Osteoblast (primary cell): ENCODE measurements around the gene KRT8. TPM values are rescaled to one million over a fixed set of nuclear protein-coding genes. Genes with fewer than 3 reads are reported as not detected.

Experiments
- DNase-seq: peaks from one replicate; pipeline ENCODE4 v3.0.0; 2011; ENCODE audit warnings: low spot score, mixed read lengths; ENCODE audit not compliant: insufficient read length; ENCODE audit errors: missing footprints
- H2AFZ ChIP-seq: 2 replicates; pipeline ENCODE4 v1.6.0; 2011; ENCODE audit warnings: mild to moderate bottlenecking, low read length
- H3K27ac ChIP-seq: 2 replicates; pipeline ENCODE4 v1.5.1; 2011; ENCODE audit warnings: mild to moderate bottlenecking, low read depth, low read length, moderate library complexity
- H3K27me3 ChIP-seq: 2 replicates; pipeline ENCODE4 v1.6.0; 2012; ENCODE audit warnings: mild to moderate bottlenecking, control low read depth, inconsistent platforms, low read length, moderate library complexity; ENCODE audit not compliant: insufficient read depth
- H3K36me3 ChIP-seq: 2 replicates; pipeline ENCODE4 v1.5.1; 2011; ENCODE audit warnings: mild to moderate bottlenecking, low read length, control low read depth, moderate library complexity; ENCODE audit not compliant: insufficient read depth
- H3K4me1 ChIP-seq: 2 replicates; pipeline ENCODE4 v1.5.1; 2011; ENCODE audit warnings: mild to moderate bottlenecking, low read length, control low read depth, moderate library complexity; ENCODE audit not compliant: insufficient read depth
- H3K4me2 ChIP-seq: 2 replicates; pipeline ENCODE4 v1.6.0; 2011; ENCODE audit warnings: mild to moderate bottlenecking, low read length; ENCODE audit not compliant: insufficient read depth
- H3K4me3 ChIP-seq: fragments of 200-600 bp; sonication (generic); 3 replicates; pipeline ENCODE4 v1.5.1; 2012; ENCODE audit warnings: mild to moderate bottlenecking, low read length, inconsistent platforms; ENCODE audit not compliant: insufficient read depth
- H3K79me2 ChIP-seq: 2 replicates; pipeline ENCODE4 v1.6.0; 2012; ENCODE audit warnings: mild to moderate bottlenecking, low read length, control low read depth, inconsistent platforms; ENCODE audit not compliant: insufficient read depth
- H3K9me3 ChIP-seq: 2 replicates; pipeline ENCODE4 v1.5.1; 2011; ENCODE audit warnings: low read depth, low read length, control low read depth
- H4K20me1 ChIP-seq: 2 replicates; pipeline ENCODE4 v1.6.0; 2012; ENCODE audit warnings: mild to moderate bottlenecking, low read length, control low read depth; ENCODE audit not compliant: insufficient read depth
- total RNA-seq: library from RNA; depleted of rRNA; stranded (reverse); fragments of >200 nt; gene quantifications from 2 replicates; pipeline ENCODE4 v1.2.3, GENCODE V29; 2012
- TF ChIP-seq, protein P1 (sequence below): IDR thresholded peaks from 2 replicates; pipeline ENCODE4 v1.5.1; 2011; ENCODE audit warnings: mild to moderate bottlenecking, low read depth, low read length, moderate library complexity; ENCODE audit errors: extremely low read depth

KRT8 gene
- total RNA-seq, 1 donor, result 5.1 TPM

DNA sequence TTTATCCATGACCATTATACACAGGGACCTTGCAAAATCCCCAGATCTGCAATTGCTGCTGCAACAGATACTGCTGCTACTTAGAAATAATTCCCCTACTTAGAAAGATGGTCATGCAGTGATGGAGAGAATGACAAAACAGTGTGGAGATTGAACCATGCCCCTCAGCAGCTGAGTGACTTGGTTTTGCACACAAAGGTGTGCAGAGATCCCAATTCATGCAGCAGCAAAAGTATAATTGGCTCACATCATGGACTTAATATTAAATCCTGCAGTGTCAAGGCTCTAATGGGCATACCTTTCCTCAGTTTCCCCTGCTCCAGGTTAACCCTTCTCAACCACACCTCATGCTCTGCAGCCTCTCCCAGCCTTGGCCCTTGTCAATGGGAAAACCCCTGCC lies 53.1 kb downstream of the KRT8 start:
- Histone ChIP-seq H3K36me3 (no peaks in the 10 kb centered on the region), H3K9me3 (no peaks in the 10 kb centered on the region), H3K4me2 (no peak overlapping the region), H3K27me3 (peaks cover 16% of the 10 kb centered on the region), H4K20me1 (peaks cover 3% of the 10 kb centered on the region), H3K27ac (no peak overlapping the region), H3K79me2 (no peaks in the 10 kb centered on the region), H3K4me1 (peaks cover 4% of the 10 kb centered on the region), H2AFZ (no peak overlapping the region), H3K4me3 (no peak overlapping the region)
- no peak for DNase-seq
- TF ChIP-seq, protein P1, sequence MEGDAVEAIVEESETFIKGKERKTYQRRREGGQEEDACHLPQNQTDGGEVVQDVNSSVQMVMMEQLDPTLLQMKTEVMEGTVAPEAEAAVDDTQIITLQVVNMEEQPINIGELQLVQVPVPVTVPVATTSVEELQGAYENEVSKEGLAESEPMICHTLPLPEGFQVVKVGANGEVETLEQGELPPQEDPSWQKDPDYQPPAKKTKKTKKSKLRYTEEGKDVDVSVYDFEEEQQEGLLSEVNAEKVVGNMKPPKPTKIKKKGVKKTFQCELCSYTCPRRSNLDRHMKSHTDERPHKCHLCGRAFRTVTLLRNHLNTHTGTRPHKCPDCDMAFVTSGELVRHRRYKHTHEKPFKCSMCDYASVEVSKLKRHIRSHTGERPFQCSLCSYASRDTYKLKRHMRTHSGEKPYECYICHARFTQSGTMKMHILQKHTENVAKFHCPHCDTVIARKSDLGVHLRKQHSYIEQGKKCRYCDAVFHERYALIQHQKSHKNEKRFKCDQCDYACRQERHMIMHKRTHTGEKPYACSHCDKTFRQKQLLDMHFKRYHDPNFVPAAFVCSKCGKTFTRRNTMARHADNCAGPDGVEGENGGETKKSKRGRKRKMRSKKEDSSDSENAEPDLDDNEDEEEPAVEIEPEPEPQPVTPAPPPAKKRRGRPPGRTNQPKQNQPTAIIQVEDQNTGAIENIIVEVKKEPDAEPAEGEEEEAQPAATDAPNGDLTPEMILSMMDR, result no peak

DNA sequence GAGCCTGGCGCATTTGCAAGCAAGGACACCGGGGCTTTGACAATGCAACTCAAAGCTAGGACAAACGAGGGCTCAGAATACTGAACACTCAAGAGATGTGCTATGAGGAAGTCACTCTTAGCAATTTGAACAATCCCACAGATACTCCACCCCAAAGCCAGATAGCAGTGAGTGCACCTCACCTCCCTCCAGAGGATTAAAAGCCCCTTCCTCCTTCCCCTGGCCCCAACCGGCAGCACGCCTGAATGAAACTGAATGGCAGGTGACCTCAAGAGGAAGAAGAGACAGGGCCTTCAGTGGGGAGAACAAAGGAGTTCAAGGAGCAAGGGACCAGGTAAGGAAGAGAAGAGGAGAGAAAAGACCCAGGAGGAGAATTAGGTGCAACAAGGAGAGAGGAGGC lies 54.2 kb downstream of the KRT8 start:
- Histone ChIP-seq H3K27ac (no peak overlapping the region), H4K20me1 (peaks cover 3% of the 10 kb centered on the region), H3K4me1 (peaks cover 4% of the 10 kb centered on the region), H3K4me2 (no peak overlapping the region), H3K36me3 (no peaks in the 10 kb centered on the region), H3K9me3 (no peaks in the 10 kb centered on the region), H3K4me3 (no peak overlapping the region), H3K27me3 (peaks cover 16% of the 10 kb centered on the region), H3K79me2 (no peaks in the 10 kb centered on the region), H2AFZ (no peak overlapping the region)
- peak; percentile 18 for DNase-seq
- TF ChIP-seq, protein P1, result no peak

DNA sequence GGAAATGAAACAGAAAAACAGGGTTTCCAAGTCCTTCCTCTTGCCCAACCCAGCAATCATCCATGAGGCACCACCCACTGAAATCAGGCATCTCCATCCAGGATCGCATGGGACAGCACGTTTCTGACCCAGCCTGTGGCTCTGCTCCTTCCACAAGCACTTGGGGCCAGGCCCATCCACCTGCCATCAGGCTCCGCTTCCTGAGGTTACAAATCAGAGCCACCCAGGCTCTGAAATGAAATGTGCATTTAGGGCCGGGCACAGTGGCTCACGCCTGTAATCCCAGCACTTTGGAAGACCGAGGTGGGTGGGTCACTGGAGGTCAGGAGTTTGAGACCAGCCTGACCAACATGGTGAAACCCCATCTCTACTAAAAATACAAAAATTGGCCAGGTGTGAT lies 55.4 kb downstream of the KRT8 start:
- Histone ChIP-seq H3K27ac (no peak overlapping the region), H4K20me1 (peaks cover 3% of the 10 kb centered on the region), H3K4me1 (peaks cover 4% of the 10 kb centered on the region), H3K79me2 (no peaks in the 10 kb centered on the region), H3K4me3 (no peak overlapping the region), H3K27me3 (peaks cover 16% of the 10 kb centered on the region), H3K36me3 (no peaks in the 10 kb centered on the region), H2AFZ (no peak overlapping the region), H3K4me2 (no peak overlapping the region), H3K9me3 (no peaks in the 10 kb centered on the region)
- peak; percentile 62 for DNase-seq
- TF ChIP-seq, protein P1, result no peak

DNA sequence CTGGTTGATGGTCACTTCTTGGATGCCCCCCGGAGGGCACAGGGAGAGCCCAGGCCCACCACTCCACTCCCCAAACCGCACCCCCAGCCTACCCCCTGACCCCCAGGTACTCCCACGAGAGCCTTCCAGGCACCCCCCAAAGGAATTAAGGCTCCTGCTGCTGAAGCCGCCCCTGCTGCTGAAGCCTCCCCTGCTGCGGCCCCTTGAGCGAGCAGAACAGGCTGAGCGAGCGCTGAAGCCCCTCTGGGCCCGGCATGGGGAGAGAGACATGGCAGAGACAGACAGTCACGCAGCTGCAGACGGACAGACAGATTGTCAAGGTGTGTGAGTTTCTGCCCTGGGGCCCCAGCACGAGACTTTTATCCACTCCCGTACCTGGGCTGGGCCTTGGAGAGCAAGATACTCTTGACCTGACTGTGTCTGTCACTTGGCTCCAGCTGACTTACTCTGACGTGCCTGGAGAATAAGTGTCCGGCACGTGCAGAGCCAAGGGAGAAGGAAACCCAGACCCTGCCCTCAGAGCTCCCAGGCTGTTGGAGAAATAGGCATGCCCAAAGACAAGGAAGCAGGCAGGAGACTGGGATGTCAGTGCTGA lies 56.1 kb downstream of the KRT8 start, which contains the start of gene KRT78:
Gene KRT78, minus strand, starts transcription at position 334 of the 595 bp plus-strand sequence. Its CDS starts 64 bp downstream, at position 270.
- H3K4me2 ChIP-seq, result no peak within 1 kb of the TSS
- no peaks in the 10 kb centered on the region for H3K9me3 ChIP-seq
- H3K27ac ChIP-seq, result no peak within 1 kb of the TSS
- no peaks in the 10 kb centered on the region for H3K79me2 ChIP-seq
- TF ChIP-seq, protein P1, result no peak
- H3K4me1 ChIP-seq, result peaks cover 4% of the 10 kb centered on the region
- H3K36me3 ChIP-seq, result no peaks in the 10 kb centered on the region
- no peak within 1 kb of the TSS for H3K4me3 ChIP-seq
- H3K27me3 ChIP-seq, result peaks cover 14% of the 10 kb centered on the region
- DNase-seq, result peak; percentile 18
- H2AFZ ChIP-seq, result peak within 1 kb of the TSS; percentile 56
- H4K20me1 ChIP-seq, result peaks cover 3% of the 10 kb centered on the region
